IPS DF 4.7 (cell line): ENCODE data around the gene NMU.
"Not testable (repeated sequence)": the region's sequence is repeated elsewhere in the genome, so short reads cannot be mapped to it uniquely, and the experiment has no call there.

Source experiments
- DNase-seq: peaks from one replicate; pipeline ENCODE4 v3.0.0-alpha.2; 2013; ENCODE audit warnings: low spot score; ENCODE audit errors: extremely low read depth

NMU gene

GRCh38 chr4:55635741-55636655 lies at the start of gene NMU:
NMU (minus strand) TSS chr4:55636298; CDS start chr4:55636192, 106 bp downstream.
- DNase-seq, result no peak

- DNase-seq, result no peak
Measured at GRCh38 chr4:55684276-55684675, 48.2 kb upstream of the NMU start.

- DNase-seq, result not testable (repeated sequence)
Measured at GRCh38 chr4:55682797-55683196, 46.7 kb upstream of the NMU start.

GRCh38 chr4:55682295-55682694 lies 46.2 kb upstream of the NMU start:
- DNase-seq, result no peak

- DNase-seq, result no peak
Measured at GRCh38 chr4:55681430-55681829, 45.3 kb upstream of the NMU start.

- no peak for DNase-seq
Measured at GRCh38 chr4:55675196-55675793, 39.2 kb upstream of the NMU start.

- DNase-seq, result no peak
Measured at GRCh38 chr4:55673424-55673823, 37.3 kb upstream of the NMU start.

GRCh38 chr4:55671667-55672066 lies 35.6 kb upstream of the NMU start:
- DNase-seq, result no peak

- no peak for DNase-seq
Measured at GRCh38 chr4:55670695-55671094, 34.6 kb upstream of the NMU start.

- DNase-seq, result no peak
Measured at GRCh38 chr4:55668449-55668848, 32.4 kb upstream of the NMU start.

- DNase-seq, result no peak
Measured at GRCh38 chr4:55666535-55666934, 30.4 kb upstream of the NMU start.

GRCh38 chr4:55663145-55663544 lies 27.0 kb upstream of the NMU start:
- DNase-seq, result no peak

- DNase-seq, result no peak
Measured at GRCh38 chr4:55661398-55662056, 25.4 kb upstream of the NMU start.

- DNase-seq, result no peak
Measured at GRCh38 chr4:55658657-55659056, 22.6 kb upstream of the NMU start.

- no peak for DNase-seq
Measured at GRCh38 chr4:55654131-55654530, 18.0 kb upstream of the NMU start.

- no peak for DNase-seq
Measured at GRCh38 chr4:55650483-55650882, 14.4 kb upstream of the NMU start.

- DNase-seq, result no peak
Measured at GRCh38 chr4:55637272-55637820, 1.2 kb upstream of the NMU start.

- DNase-seq, result no peak
Measured at GRCh38 chr4:55636656-55636999, 530 bp upstream of the NMU start.

GRCh38 chr4:55635282-55635681 lies 816 bp downstream of the NMU start:
- no peak for DNase-seq

- DNase-seq, result no peak
Measured at GRCh38 chr4:55634417-55635128, 1.5 kb downstream of the NMU start.

- no peak for DNase-seq
Measured at GRCh38 chr4:55633903-55634302, 2.2 kb downstream of the NMU start.
